ENCODE measurements around the gene PTPRCAP. TPM values are rescaled to one million over a fixed set of nuclear protein-coding genes. Genes with fewer than 3 reads are reported as not detected.
"Not testable (repeated sequence)": the region's sequence is repeated elsewhere in the genome, so short reads cannot be mapped to it uniquely, and the experiment has no call there.

Gene PTPRCAP
- total and polyA plus RNA-seq, 12 donors, result 0.42 to 10.1 (median 1.0) TPM; not detected in 2

DNA sequence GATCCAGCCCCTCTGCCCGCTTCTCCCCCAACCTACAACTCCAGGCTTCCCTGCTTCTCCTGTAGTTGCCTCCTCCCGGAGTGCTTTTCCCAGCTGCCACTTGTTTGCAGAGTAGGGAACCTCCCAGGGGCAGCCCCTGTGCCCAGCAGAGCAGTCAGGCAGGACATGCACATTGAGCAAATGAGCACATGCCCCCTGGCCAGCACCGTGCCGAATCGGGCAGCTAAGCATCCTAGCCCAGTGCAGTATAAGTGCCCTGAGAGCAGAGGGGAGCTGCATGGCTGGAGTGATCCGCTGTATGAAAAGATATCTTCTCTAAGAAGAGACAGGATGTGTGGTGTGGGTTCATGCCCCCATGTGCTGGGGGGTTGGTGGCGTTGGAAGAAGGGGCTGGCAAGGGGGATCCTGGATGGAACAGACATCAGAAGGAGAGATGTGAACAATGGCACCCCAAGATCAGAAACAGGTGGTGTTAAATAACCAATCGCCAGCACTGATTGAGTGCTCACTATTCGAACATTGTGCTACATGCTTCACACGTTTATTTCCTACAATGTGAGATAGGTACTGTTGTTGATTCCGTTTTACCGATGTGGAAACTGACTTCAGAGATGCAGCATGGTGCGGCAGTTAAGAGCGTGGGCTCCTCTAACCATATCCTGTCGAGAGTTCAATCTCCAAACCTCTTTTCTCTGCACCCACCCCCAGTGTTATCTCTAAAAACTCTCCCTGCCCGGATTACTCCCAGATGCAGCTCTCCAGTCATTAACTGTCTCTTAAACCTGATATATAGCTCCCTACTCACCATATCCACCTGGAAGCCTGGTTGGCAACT lies 46.6 kb upstream of the PTPRCAP start:
- peaks cover 8 to 48% (median 23%) of the 10 kb centered on the region in 9 donors for H3K4me1 ChIP-seq
- H3K9me3 ChIP-seq, result no peaks in the 10 kb centered on the region
- ATAC-seq (no peak), DNase-seq (no peak)
- peak overlapping the region in 8 of 10 donors; percentile 50 to 66 (median 60) for H3K4me3 ChIP-seq
- whole genome bisulfite sequencing, 2 donors, result 88 to 90% methylated on average over 16 of the region's 16 CpGs
- peak overlapping the region in 6 of 10 donors; percentile 77 to 93 (median 87) for H3K27ac ChIP-seq
- intact Hi-C loops (cut with DNase I), result loop anchor here in 2 of 10 donors (2.0 to 5.0 kb wide), 2 partner anchors 23 to 82 kb away; partner anchors contain the start of genes PPP1CA (in 1 of the 2) and TBC1D10C (in 1 of the 2)
- TF ChIP-seq, protein P1, sequence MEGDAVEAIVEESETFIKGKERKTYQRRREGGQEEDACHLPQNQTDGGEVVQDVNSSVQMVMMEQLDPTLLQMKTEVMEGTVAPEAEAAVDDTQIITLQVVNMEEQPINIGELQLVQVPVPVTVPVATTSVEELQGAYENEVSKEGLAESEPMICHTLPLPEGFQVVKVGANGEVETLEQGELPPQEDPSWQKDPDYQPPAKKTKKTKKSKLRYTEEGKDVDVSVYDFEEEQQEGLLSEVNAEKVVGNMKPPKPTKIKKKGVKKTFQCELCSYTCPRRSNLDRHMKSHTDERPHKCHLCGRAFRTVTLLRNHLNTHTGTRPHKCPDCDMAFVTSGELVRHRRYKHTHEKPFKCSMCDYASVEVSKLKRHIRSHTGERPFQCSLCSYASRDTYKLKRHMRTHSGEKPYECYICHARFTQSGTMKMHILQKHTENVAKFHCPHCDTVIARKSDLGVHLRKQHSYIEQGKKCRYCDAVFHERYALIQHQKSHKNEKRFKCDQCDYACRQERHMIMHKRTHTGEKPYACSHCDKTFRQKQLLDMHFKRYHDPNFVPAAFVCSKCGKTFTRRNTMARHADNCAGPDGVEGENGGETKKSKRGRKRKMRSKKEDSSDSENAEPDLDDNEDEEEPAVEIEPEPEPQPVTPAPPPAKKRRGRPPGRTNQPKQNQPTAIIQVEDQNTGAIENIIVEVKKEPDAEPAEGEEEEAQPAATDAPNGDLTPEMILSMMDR (IDR thresholded peaks at IDR 0.05), result no peak
- peaks cover 0 to 6% (median 0%) of the 10 kb centered on the region in 7 donors for H3K27me3 ChIP-seq
- peaks cover 0 to 24% (median 3%) of the 10 kb centered on the region in 9 donors for H3K36me3 ChIP-seq

DNA sequence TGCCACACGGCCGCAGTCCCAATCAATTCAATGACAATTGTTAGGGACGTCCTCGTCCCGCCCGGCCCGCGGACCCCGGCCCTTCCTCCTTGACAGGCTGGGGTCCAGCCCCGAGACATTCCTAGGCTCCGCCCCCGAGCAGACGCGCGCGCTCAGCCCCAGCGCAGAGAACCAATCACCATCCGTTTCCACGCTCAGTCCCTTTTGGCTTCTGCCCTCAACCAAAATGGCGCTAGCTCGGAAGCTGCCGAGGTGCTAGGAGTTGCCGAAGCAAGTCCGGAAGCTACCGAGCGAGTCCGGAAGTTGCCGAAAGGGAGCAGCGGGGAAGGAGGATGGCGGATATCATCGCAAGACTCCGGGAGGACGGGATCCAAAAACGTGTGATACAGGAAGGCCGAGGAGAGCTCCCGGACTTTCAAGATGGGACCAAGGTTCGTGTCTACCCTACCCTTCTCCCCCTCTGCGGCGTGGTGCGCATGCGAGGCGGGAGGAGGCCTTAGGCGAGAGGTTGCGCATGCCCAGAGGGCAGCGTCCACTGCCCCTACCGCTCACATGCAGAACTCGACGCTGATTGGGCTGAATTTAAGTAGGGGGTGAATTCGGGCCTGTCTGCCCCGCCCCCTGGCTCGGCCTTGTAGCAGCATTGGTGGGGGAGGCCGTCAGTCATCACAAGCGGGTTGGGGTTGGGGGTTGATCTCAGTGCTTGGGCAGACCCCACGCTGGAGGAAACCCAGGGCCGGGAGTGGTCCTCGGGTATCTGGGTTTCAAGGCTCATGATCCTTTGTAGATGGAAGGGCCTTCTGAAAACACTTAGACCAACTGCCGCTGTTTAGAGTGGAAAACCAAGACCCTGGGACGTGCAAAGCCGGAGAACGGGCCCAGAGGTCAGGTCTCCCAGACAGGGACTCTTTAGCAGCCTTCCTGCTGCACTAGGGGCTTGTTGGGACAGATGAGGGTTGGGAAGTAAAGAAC lies 45.6 kb upstream of the PTPRCAP start, which contains the start of gene AIP:
Gene AIP, plus strand, starts transcription at position 200 of the 972 bp plus-strand sequence. Its CDS starts 133 bp downstream, at position 333.
- WGBS, 2 donors, result 9 to 11% methylated on average over 53 to 60 of the region's 60 CpGs
- H3K4me3 ChIP-seq, result peak within 1 kb of the TSS; percentile 29 to 66 (median 55)
- peak; percentile 98 to 99 (median 98) for ATAC-seq
- intact Hi-C loops (cut with DNase I), result loop anchor here in 2 of 10 donors (2.0 to 5.0 kb wide), 2 partner anchors 24 to 81 kb away; partner anchors contain the start of genes PPP1CA (in 1 of the 2) and TBC1D10C (in 1 of the 2)
- peaks cover 0 to 20% (median 0%) of the 10 kb centered on the region in 9 donors for H3K36me3 ChIP-seq
- DNase-seq, result peak; percentile 97 to 98
- H3K9me3 ChIP-seq, result no peaks in the 10 kb centered on the region
- peaks cover 8 to 48% (median 23%) of the 10 kb centered on the region in 9 donors for H3K4me1 ChIP-seq
- TF ChIP-seq, protein P1 (IDR thresholded peaks at IDR 0.05), result peak in 5 of 9 donors; percentile 20 to 38 (median 33)
- peaks cover 0 to 6% (median 0%) of the 10 kb centered on the region in 7 donors for H3K27me3 ChIP-seq
- peak within 1 kb of the TSS; percentile 67 to 93 (median 84) for H3K27ac ChIP-seq

DNA sequence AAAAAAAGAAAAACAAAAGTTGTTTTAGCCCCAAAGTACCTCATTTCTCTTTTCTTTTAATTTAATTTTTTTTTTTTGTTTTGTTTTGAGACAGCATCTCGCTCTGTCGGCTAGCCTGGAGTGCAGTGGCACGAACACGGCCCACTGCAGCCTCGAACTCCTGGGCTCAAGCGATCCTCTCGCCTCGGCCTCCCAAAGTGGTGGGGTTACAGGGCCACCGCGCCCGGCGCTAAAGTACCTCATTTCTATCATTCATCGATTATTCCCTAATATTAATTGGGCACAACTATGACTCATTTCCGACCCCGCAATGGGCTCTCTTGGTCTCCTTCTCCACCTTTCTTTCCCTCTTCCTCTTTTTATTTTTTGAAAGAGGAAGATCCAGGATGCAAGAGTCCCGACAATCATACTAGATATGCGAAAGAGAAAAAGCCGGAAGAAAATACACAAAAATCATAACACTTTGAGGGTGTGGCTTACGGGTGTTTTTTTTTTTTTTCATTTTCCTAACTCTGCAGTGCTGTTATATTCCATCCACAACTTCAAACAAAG lies 44.9 kb upstream of the PTPRCAP start:
- Histone ChIP-seq H3K27ac (peak overlapping the region; percentile 67 to 93 (median 84)), H3K4me3 (peak overlapping the region; percentile 4 to 66 (median 55)), H3K9me3 (no peaks in the 10 kb centered on the region), H3K36me3 (peaks cover 0 to 12% (median 0%) of the 10 kb centered on the region in 9 donors), H3K27me3 (peaks cover 0 to 6% (median 0%) of the 10 kb centered on the region in 7 donors), H3K4me1 (peaks cover 8 to 48% (median 23%) of the 10 kb centered on the region in 9 donors)
- ATAC-seq (peak in 5 of 8 donors; percentile 6 to 30 (median 19)), DNase-seq (peak in 1 of 2 donors; percentile 3)
- 51 to 53% methylated on average over 19 of the region's 19 CpGs for WGBS, 2 donors
- TF ChIP-seq, protein P1 (IDR thresholded peaks at IDR 0.05), result no peak
- intact Hi-C loops (cut with DNase I), result loop anchor here in 2 of 10 donors (2.0 to 5.0 kb wide), 2 partner anchors 24 to 80 kb away; partner anchors contain the start of genes PPP1CA (in 1 of the 2) and TBC1D10C (in 1 of the 2)

DNA sequence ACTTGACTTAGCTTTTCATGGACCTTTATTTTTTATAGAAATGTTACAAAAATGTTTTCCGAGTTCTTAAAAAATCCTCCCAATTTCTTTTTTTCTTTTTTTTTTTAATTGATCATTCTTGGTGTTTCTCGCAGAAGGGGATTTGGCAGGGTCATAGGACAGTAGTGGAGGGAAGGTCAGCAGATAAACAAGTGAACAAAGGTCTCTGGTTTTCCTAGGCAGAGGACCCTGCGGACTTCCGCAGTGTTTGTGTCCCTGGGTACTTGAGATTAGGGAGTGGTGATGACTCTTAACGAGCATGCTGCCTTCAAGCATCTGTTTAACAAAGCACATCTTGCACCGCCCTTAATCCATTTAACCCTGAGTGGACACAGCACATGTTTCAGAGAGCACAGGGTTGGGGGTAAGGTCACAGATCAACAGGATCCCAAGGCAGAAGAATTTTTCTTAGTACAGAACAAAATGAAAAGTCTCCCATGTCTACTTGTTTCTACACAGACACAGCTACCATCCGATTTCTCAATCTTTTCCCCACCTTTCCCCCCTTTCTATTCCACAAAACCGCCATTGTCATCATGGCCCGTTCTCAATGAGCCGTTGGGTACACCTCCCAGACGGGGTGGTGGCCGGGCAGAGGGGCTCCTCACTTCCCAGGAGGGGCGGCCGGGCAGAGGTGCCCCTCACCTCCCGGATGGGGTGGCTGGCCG lies 40.0 kb upstream of the PTPRCAP start:
- DNase-seq; intact Hi-C loops (cut with DNase I); H3K36me3 ChIP-seq; H3K27ac ChIP-seq; H3K27me3 ChIP-seq; H3K4me3 ChIP-seq; H3K9me3 ChIP-seq; H3K4me1 ChIP-seq; ATAC-seq: not testable (repeated sequence)
- WGBS, 2 donors, result 84 to 87% methylated on average over 12 to 14 of the region's 16 CpGs

DNA sequence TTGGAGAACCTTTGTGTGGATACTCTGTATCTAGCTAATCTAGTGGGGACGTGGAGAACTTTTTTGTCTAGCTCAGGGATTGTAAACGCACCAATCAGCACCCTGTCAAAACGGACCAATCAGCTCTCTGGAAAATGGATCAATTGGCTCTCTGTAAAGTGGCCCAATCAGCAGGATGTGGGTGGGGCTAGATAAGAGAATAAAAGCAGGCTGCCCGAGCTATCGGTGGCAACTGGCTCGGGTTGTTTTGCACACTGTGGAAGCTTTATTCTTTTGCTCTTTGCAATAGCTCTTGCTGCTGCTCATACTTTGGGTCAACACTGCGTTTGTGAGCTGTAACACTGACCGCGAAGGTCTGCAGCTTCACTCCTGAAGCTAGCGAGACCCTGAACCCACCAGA lies 39.2 kb upstream of the PTPRCAP start:
- H3K9me3 ChIP-seq; H3K27ac ChIP-seq; H3K4me1 ChIP-seq; ATAC-seq; H3K4me3 ChIP-seq; H3K27me3 ChIP-seq; H3K36me3 ChIP-seq; DNase-seq; intact Hi-C loops (cut with DNase I): not testable (repeated sequence)
- WGBS, 2 donors, result 76 to 79% methylated on average over 10 of the region's 10 CpGs

Data from heart right ventricle (tissue), 16 donors.